ENCODE results near the gene POFUT1.

The POFUT1 gene

GRCh38 chr20:32162351-32162750 lies 45.3 kb upstream of the POFUT1 start:
- Mint-ChIP-seq H3K27ac (peak overlapping the region; percentile 45 to 50 (median 49)), H3K36me3 (ENCODE audit: low read depth) (peaks cover 81% of the 10 kb centered on the region), H3K9me3 (no peaks in the 10 kb centered on the region), H3K4me3 (no peak overlapping the region), H3K4me1 (peaks cover 21% of the 10 kb centered on the region), H3K27me3 (ENCODE audit: low read depth) (no peaks in the 10 kb centered on the region)
- TF ChIP-seq, protein P1, sequence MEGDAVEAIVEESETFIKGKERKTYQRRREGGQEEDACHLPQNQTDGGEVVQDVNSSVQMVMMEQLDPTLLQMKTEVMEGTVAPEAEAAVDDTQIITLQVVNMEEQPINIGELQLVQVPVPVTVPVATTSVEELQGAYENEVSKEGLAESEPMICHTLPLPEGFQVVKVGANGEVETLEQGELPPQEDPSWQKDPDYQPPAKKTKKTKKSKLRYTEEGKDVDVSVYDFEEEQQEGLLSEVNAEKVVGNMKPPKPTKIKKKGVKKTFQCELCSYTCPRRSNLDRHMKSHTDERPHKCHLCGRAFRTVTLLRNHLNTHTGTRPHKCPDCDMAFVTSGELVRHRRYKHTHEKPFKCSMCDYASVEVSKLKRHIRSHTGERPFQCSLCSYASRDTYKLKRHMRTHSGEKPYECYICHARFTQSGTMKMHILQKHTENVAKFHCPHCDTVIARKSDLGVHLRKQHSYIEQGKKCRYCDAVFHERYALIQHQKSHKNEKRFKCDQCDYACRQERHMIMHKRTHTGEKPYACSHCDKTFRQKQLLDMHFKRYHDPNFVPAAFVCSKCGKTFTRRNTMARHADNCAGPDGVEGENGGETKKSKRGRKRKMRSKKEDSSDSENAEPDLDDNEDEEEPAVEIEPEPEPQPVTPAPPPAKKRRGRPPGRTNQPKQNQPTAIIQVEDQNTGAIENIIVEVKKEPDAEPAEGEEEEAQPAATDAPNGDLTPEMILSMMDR (IDR thresholded peaks at IDR 0.05; ENCODE audit: unreplicated experiment in 3 of 3) = no peak

GRCh38 chr20:32163951-32164350 lies 43.7 kb upstream of the POFUT1 start:
- Mint-ChIP-seq H3K4me1 (peaks cover 27% of the 10 kb centered on the region), H3K4me3 (no peak overlapping the region)

DNA sequence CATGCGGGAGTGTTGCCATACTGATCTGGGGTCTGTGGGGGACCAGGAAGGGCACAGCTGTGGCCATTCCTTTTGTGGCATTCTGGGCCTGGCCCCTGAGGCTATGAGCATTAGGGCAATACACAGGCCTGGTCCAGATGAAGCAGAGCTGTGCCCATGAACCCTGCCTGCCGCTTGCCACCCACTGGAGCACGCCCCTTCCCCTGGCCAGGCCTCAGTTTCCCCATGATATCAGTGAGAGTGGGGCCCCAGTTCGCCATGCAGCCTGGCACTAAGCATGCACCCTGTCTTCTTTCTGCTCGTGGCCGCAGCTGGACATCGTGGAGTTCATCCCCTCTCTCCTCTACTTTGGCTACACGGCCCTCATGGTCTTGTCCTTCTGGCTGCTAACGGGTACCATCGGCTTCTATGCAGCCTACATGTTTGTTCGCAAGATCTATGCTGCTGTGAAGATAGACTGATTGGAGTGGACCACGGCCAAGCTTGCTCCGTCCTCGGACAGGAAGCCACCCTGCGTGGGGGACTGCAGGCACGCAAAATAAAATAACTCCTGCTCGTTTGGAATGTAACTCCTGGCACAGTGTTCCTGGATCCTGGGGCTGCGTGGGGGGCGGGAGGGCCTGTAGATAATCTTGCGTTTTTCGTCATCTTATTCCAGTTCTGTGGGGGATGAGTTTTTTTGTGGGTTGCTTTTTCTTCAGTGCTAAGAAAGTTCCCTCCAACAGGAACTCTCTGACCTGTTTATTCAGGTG lies 42.5 kb upstream of the POFUT1 start:
- Mint-ChIP-seq H3K27me3 (ENCODE audit: low read depth) (no peaks in the 10 kb centered on the region), H3K27ac (peak overlapping the region; percentile 16 to 90 (median 89)), H3K4me1 (peaks cover 29% of the 10 kb centered on the region), H3K4me3 (no peak overlapping the region), H3K9me3 (no peaks in the 10 kb centered on the region), H3K36me3 (ENCODE audit: low read depth) (peaks cover 60% of the 10 kb centered on the region)
- TF ChIP-seq, protein P1 (IDR thresholded peaks at IDR 0.05; ENCODE audit: unreplicated experiment in 3 of 3) = no peak

More at GRCh38 chr20:32163951-32164350, 43.7 kb upstream of the POFUT1 start:
- Mint-ChIP-seq H3K27ac (no peak overlapping the region), H3K9me3 (no peaks in the 10 kb centered on the region), H3K27me3 (ENCODE audit: low read depth) (no peaks in the 10 kb centered on the region), H3K36me3 (ENCODE audit: low read depth) (peaks cover 72% of the 10 kb centered on the region)
- TF ChIP-seq, protein P1 (IDR thresholded peaks at IDR 0.05; ENCODE audit: unreplicated experiment in 3 of 3) = no peak

DNA sequence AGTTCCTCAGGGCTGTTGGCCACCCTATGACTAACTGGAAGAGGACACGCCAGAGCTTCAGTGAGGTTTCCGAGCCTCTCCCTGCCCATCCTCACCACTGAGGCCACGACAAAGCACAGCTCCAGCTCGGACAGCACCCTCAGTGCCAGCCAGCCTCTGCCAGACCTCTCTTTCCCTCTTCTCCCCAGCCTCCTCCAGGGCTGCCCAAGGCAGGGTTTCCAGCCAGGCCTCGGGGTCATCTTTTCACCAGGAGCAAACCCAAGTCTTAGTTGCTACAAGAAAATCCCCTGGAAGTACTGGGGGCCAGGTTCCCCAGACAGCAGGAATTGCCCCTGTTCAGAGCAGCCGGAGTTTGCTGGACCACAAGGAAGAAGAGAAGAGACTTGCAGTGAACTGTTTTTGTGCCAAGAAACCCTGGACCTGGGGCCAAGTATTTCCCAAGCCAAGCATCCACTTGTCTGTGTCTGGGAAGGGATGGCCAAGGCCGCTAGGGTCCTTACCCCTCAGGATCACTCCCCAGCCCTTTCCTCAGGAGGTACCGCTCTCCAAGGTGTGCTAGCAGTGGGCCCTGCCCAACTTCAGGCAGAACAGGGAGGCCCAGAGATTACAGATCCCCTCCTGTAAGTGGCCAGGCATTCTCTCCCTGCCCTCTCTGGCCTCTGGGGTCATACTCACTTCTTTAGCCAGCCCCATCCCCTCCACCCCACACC lies 41.7 kb upstream of the POFUT1 start:
- Mint-ChIP-seq H3K27ac (peak overlapping the region in 2 of 3 experiments; percentile 89 to 90), H3K4me1 (peaks cover 32% of the 10 kb centered on the region), H3K4me3 (no peak overlapping the region), H3K9me3 (no peaks in the 10 kb centered on the region), H3K36me3 (ENCODE audit: low read depth) (peaks cover 54% of the 10 kb centered on the region), H3K27me3 (ENCODE audit: low read depth) (no peaks in the 10 kb centered on the region)
- TF ChIP-seq, protein P1 (IDR thresholded peaks at IDR 0.05; ENCODE audit: unreplicated experiment in 3 of 3) = no peak

- TF ChIP-seq, protein P1 (IDR thresholded peaks at IDR 0.05; ENCODE audit: unreplicated experiment in 3 of 3) = no peak
- Mint-ChIP-seq H3K36me3 (ENCODE audit: low read depth) (peaks cover 39% of the 10 kb centered on the region), H3K27ac (no peak overlapping the region), H3K4me1 (peaks cover 24% of the 10 kb centered on the region), H3K4me3 (no peak overlapping the region), H3K27me3 (ENCODE audit: low read depth) (no peaks in the 10 kb centered on the region), H3K9me3 (no peaks in the 10 kb centered on the region)
Observed at GRCh38 chr20:32167552-32167951, 40.1 kb upstream of the POFUT1 start.
